Trophoblast cell (in vitro differentiated cells and primary cell): ENCODE measurements around the gene SPP1.

Source experiments
- DNase-seq, 2 donors: peaks; one replicate each; pipeline ENCODE4 v3.0.0-alpha.2; 2016
- H2AFZ ChIP-seq: 2 replicates; pipeline ENCODE4 v1.6.1; 2013; ENCODE audit warnings: low read length, moderate library complexity, mild to moderate bottlenecking; ENCODE audit not compliant: insufficient read depth, poor library complexity
- H2AK5ac ChIP-seq: 2 replicates; pipeline ENCODE4 v1.6.1; 2013; ENCODE audit warnings: mild to moderate bottlenecking, low read length
- H2BK120ac ChIP-seq: 2 replicates; pipeline ENCODE4 v1.6.1; 2013; ENCODE audit warnings: low read length, mild to moderate bottlenecking, moderate library complexity; ENCODE audit not compliant: insufficient read depth, poor library complexity
- H2BK12ac ChIP-seq: 2 replicates; pipeline ENCODE4 v1.6.1; 2013; ENCODE audit warnings: mild to moderate bottlenecking, low read length, moderate library complexity
- H2BK5ac ChIP-seq: 2 replicates; pipeline ENCODE4 v1.6.1; 2013; ENCODE audit warnings: low read length, low read depth, moderate library complexity, mild to moderate bottlenecking; ENCODE audit not compliant: poor library complexity
- H3K14ac ChIP-seq: 2 replicates; pipeline ENCODE4 v1.6.1; 2013; ENCODE audit warnings: mild to moderate bottlenecking, low read length
- H3K18ac ChIP-seq: 2 replicates; pipeline ENCODE4 v1.6.1; 2013; ENCODE audit warnings: mild to moderate bottlenecking, low read length
- H3K23ac ChIP-seq: 2 replicates; pipeline ENCODE4 v1.6.1; 2013; ENCODE audit warnings: low read length
- H3K27ac ChIP-seq: 2 replicates; pipeline ENCODE4 v1.5.1; 2013; ENCODE audit warnings: low read depth, mild to moderate bottlenecking, inconsistent platforms, low read length, moderate library complexity
- H3K27me3 ChIP-seq: 2 replicates; pipeline ENCODE4 v1.6.1; 2013; ENCODE audit warnings: inconsistent platforms, mild to moderate bottlenecking, low read length, moderate library complexity; ENCODE audit not compliant: insufficient read depth
- H3K36me3 ChIP-seq, 2 experiments: 1 replicate in 1 of 2; 2 replicates in 1 of 2; pipeline ENCODE4 v1.6.1; 2013; ENCODE audit warnings: low read length in 2 of 2, mild to moderate bottlenecking in 2 of 2, moderate library complexity in 1 of 2; ENCODE audit not compliant: insufficient read depth in 2 of 2, control insufficient read depth in 1 of 2
- H3K4ac ChIP-seq: 2 replicates; pipeline ENCODE4 v1.6.1; 2013; ENCODE audit warnings: low read depth, mild to moderate bottlenecking, low read length, moderate library complexity
- H3K4me1 ChIP-seq, 2 experiments: 1 replicate in 1 of 2; 2 replicates in 1 of 2; pipeline ENCODE4 v1.6.1; 2013; ENCODE audit warnings: low read length in 2 of 2, mild to moderate bottlenecking in 2 of 2, moderate library complexity in 1 of 2; ENCODE audit not compliant: insufficient read depth in 2 of 2, control insufficient read depth in 1 of 2
- H3K4me2 ChIP-seq: 2 replicates; pipeline ENCODE4 v1.6.1; 2013; ENCODE audit warnings: inconsistent platforms, mild to moderate bottlenecking, low read length, moderate library complexity
- H3K4me3 ChIP-seq: 2 replicates; pipeline ENCODE4 v1.5.1; 2013; ENCODE audit warnings: mild to moderate bottlenecking, low read depth, low read length, inconsistent platforms
- H3K79me1 ChIP-seq: one replicate; pipeline ENCODE4 v1.6.1; 2013; ENCODE audit warnings: low read length
- H3K79me2 ChIP-seq: 2 replicates; pipeline ENCODE4 v1.6.1; 2013; ENCODE audit warnings: low read length, mild to moderate bottlenecking; ENCODE audit not compliant: control insufficient read depth, insufficient read depth, poor library complexity
- H3K9ac ChIP-seq: 2 replicates; pipeline ENCODE4 v1.6.1; 2013; ENCODE audit warnings: mild to moderate bottlenecking, low read length
- H3K9me3 ChIP-seq: 2 replicates; pipeline ENCODE4 v1.6.1; 2013; ENCODE audit warnings: low read depth, mild to moderate bottlenecking, control low read depth, inconsistent platforms, low read length; ENCODE audit not compliant: insufficient read depth
- H4K12ac ChIP-seq: 2 replicates; pipeline ENCODE4 v1.6.1; 2013; ENCODE audit warnings: low read depth, mild to moderate bottlenecking, low read length, moderate library complexity
- H4K8ac ChIP-seq: 2 replicates; pipeline ENCODE4 v1.6.1; 2013; ENCODE audit warnings: low read depth, mild to moderate bottlenecking, low read length, moderate library complexity
- H4K91ac ChIP-seq: one replicate; pipeline ENCODE4 v1.6.1; 2013; ENCODE audit warnings: low read depth, mild to moderate bottlenecking, low read length, moderate library complexity
- WGBS: extraction: QIAGEN DNeasy Blood & Tissue Kit; methylation state at CpG from one replicate; pipeline ENCODE4 v1.1.7; 2013; ENCODE audit warnings: missing lambda C conversion rate; ENCODE audit not compliant: insufficient read length, insufficient coverage; ENCODE audit errors: extremely low coverage; 5-methylcytosine and 5-hydroxymethylcytosine counted together

The SPP1 gene

GRCh38 chr4:88017516-88018297 is 42.2 kb downstream of the SPP1 start:
- no peak overlapping the region for H3K4ac ChIP-seq
- no peaks in the 10 kb centered on the region for H3K9me3 ChIP-seq
- no peak overlapping the region for H3K9ac ChIP-seq
- no peak overlapping the region for H2AK5ac ChIP-seq
- no peak overlapping the region for H4K8ac ChIP-seq
- no peak overlapping the region for H4K12ac ChIP-seq
- H3K18ac ChIP-seq = no peak overlapping the region
- H3K4me2 ChIP-seq = no peak overlapping the region
- H2BK5ac ChIP-seq = no peak overlapping the region
- peak in 1 of 2 donors; percentile 44 for DNase-seq
- peaks cover 0 to 4% of the 10 kb centered on the region in 2 experiments for H3K4me1 ChIP-seq
- peaks cover 2% of the 10 kb centered on the region for H3K79me1 ChIP-seq
- H3K4me3 ChIP-seq = no peak overlapping the region
- H2AFZ ChIP-seq = no peak overlapping the region
- no peaks in the 10 kb centered on the region for H3K79me2 ChIP-seq
- no CpG with 5 or more reads among the region's 7 CpGs for WGBS
- H2BK120ac ChIP-seq = no peak overlapping the region
- peaks cover 2 to 9% of the 10 kb centered on the region in 2 experiments for H3K36me3 ChIP-seq
- no peak overlapping the region for H3K14ac ChIP-seq
- H3K27ac ChIP-seq = no peak overlapping the region
- no peak overlapping the region for H4K91ac ChIP-seq
- H3K23ac ChIP-seq = no peak overlapping the region
- no peaks in the 10 kb centered on the region for H3K27me3 ChIP-seq
- H2BK12ac ChIP-seq = no peak overlapping the region

- no peak overlapping the region for H2AFZ ChIP-seq
- H3K14ac ChIP-seq = no peak overlapping the region
- H3K79me1 ChIP-seq = peaks cover 2% of the 10 kb centered on the region
- peak overlapping the region; percentile 51 for H3K18ac ChIP-seq
- no peak overlapping the region for H4K12ac ChIP-seq
- peak overlapping the region; percentile 43 for H3K27ac ChIP-seq
- no peak overlapping the region for H2BK5ac ChIP-seq
- H3K4ac ChIP-seq = peak overlapping the region; percentile 47
- peak overlapping the region; percentile 1 for H3K4me2 ChIP-seq
- H3K9me3 ChIP-seq = no peaks in the 10 kb centered on the region
- peaks cover 0 to 4% of the 10 kb centered on the region in 2 experiments for H3K4me1 ChIP-seq
- no peaks in the 10 kb centered on the region for H3K27me3 ChIP-seq
- no CpG with 5 or more reads among the region's 5 CpGs for WGBS
- H3K9ac ChIP-seq = no peak overlapping the region
- H3K79me2 ChIP-seq = no peaks in the 10 kb centered on the region
- H3K4me3 ChIP-seq = no peak overlapping the region
- no peak for DNase-seq
- no peak overlapping the region for H2BK120ac ChIP-seq
- H3K23ac ChIP-seq = no peak overlapping the region
- H2BK12ac ChIP-seq = peak overlapping the region; percentile 43
- H2AK5ac ChIP-seq = no peak overlapping the region
- H4K8ac ChIP-seq = no peak overlapping the region
- H3K36me3 ChIP-seq = peaks cover 2 to 9% of the 10 kb centered on the region in 2 experiments
- no peak overlapping the region for H4K91ac ChIP-seq
Observed at GRCh38 chr4:88018466-88018865, 43.0 kb downstream of the SPP1 start.

- Histone ChIP-seq H3K4me2 (no peak overlapping the region), H3K27ac (no peak overlapping the region), H4K12ac (no peak overlapping the region), H3K14ac (no peak overlapping the region), H4K91ac (no peak overlapping the region), H2AFZ (no peak overlapping the region), H2BK120ac (no peak overlapping the region), H3K4me1 (peaks cover 0 to 2% of the 10 kb centered on the region in 2 experiments), H3K9ac (no peak overlapping the region), H3K79me1 (peaks cover 2% of the 10 kb centered on the region), H3K36me3 (peaks cover 9 to 13% of the 10 kb centered on the region in 2 experiments), H3K18ac (no peak overlapping the region), H2BK5ac (no peak overlapping the region), H3K79me2 (no peaks in the 10 kb centered on the region), H3K9me3 (peaks cover 4% of the 10 kb centered on the region), H3K23ac (no peak overlapping the region), H2AK5ac (no peak overlapping the region), H3K4ac (no peak overlapping the region), H2BK12ac (no peak overlapping the region), H3K27me3 (no peaks in the 10 kb centered on the region), H4K8ac (no peak overlapping the region), H3K4me3 (no peak overlapping the region)
- DNase-seq = peak; percentile 19 to 22
Observed at GRCh38 chr4:88021824-88022223, 46.3 kb downstream of the SPP1 start.

- Histone ChIP-seq H2BK5ac (no peak overlapping the region), H3K23ac (no peak overlapping the region), H3K4me2 (no peak overlapping the region), H3K79me1 (peaks cover 2% of the 10 kb centered on the region), H4K12ac (no peak overlapping the region), H2AFZ (no peak overlapping the region), H3K4me1 (peaks cover 0 to 2% of the 10 kb centered on the region in 2 experiments), H3K79me2 (no peaks in the 10 kb centered on the region), H4K8ac (no peak overlapping the region), H3K9me3 (peaks cover 5% of the 10 kb centered on the region), H2BK120ac (no peak overlapping the region), H2BK12ac (no peak overlapping the region), H3K36me3 (peaks cover 12 to 16% of the 10 kb centered on the region in 2 experiments), H2AK5ac (no peak overlapping the region), H3K27ac (no peak overlapping the region), H3K9ac (no peak overlapping the region), H4K91ac (no peak overlapping the region), H3K4me3 (no peak overlapping the region), H3K18ac (no peak overlapping the region), H3K4ac (no peak overlapping the region), H3K27me3 (no peaks in the 10 kb centered on the region), H3K14ac (no peak overlapping the region)
- DNase-seq = no peak
Observed at GRCh38 chr4:88022289-88022688, 46.8 kb downstream of the SPP1 start.
